Tibial artery (tissue), 4 donors: ENCODE measurements around the gene PWWP2A.
A peak's percentile ranks its signal among the peaks of the same experiment; 100 is the strongest.

Source experiments
- DNase-seq, 2 donors: peaks; one replicate each; pipeline ENCODE4 v3.0.0-alpha.2; 2019
- H3K27ac ChIP-seq, 2 donors: fragments of 200-600 bp; sonication (generic) in 1 of 2; 1 replicate in 1 of 2; 2 replicates in 1 of 2; pipeline ENCODE4 v1.5.1; 2018 to 2019; ENCODE audit warnings: mild to moderate bottlenecking in 1 of 2
- H3K27me3 ChIP-seq, 2 donors: fragments of 200-600 bp; sonication (generic) in 1 of 2; one replicate each; pipeline versions ENCODE4 v1.5.1 to v1.6.0; 2016 to 2019
- H3K36me3 ChIP-seq, 3 donors: fragments of 200-600 bp; sonication (generic) in 2 of 3; one replicate each; pipeline ENCODE4 v1.5.1; 2016 to 2019; ENCODE audit warnings: mild to moderate bottlenecking in 2 of 3
- H3K4me1 ChIP-seq, 4 donors: fragments of 200-600 bp; sonication (generic) in 2 of 4; 1 replicate in 3 of 4; 2 replicates in 1 of 4; pipeline ENCODE4 v1.5.1; 2016 to 2019
- H3K4me3 ChIP-seq, 2 donors: fragments of 200-600 bp; sonication (generic) in 1 of 2; 1 replicate in 1 of 2; 2 replicates in 1 of 2; pipeline ENCODE4 v1.5.1; 2018 to 2019; ENCODE audit warnings: mild to moderate bottlenecking in 2 of 2
- H3K9me3 ChIP-seq, 3 donors: fragments of 200-600 bp; sonication (generic) in 1 of 3; one replicate each; pipeline ENCODE4 v1.5.1; 2016 to 2019
- intact Hi-C: fragments of 100-400 bp; cut with DNase I; formaldehyde crosslinking; loops from one replicate; pipeline ENCODE4 v1.15.0; 2023; ENCODE audit warnings: low total_unique reads
- TF ChIP-seq, protein P1 (sequence below), 2 experiments: fragments of 200-600 bp in 1 of 2; fragments of 450-650 bp in 1 of 2; IDR thresholded peaks; one replicate each; pipeline ENCODE4 v1.5.1; 2017 to 2019; ENCODE audit warnings: antibody characterized with exemption in 2 of 2, mild to moderate bottlenecking in 1 of 2, moderate library complexity in 1 of 2

The PWWP2A gene

DNA sequence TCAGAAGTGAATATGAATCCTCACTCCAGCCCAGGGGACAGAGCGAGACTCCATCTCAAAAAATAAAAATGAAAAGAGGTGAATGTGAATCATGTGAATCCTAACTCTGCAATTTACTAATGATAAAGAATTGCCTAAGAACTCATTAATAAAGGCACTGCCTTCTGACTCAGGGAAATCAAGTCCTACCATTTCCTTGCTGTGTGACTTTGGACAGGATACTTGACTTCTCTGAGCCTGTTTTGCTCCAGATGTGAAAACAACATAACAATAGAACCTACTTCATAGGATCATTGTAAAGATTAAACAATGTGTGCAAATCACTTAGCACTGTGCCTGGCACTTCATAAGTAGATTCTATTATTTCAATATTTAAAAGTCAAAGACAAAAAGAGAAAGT lies 15.1 kb upstream of the PWWP2A start:
- Histone ChIP-seq H3K27ac (peak overlapping the region; percentile 71 to 81), H3K4me1 (peaks cover 0 to 25% (median 15%) of the 10 kb centered on the region in 4 donors), H3K27me3 (no peaks in the 10 kb centered on the region), H3K36me3 (no peaks in the 10 kb centered on the region), H3K9me3 (no peaks in the 10 kb centered on the region), H3K4me3 (no peak overlapping the region)
- intact Hi-C loops: no loop called here
- no peak for DNase-seq
- TF ChIP-seq, protein P1, sequence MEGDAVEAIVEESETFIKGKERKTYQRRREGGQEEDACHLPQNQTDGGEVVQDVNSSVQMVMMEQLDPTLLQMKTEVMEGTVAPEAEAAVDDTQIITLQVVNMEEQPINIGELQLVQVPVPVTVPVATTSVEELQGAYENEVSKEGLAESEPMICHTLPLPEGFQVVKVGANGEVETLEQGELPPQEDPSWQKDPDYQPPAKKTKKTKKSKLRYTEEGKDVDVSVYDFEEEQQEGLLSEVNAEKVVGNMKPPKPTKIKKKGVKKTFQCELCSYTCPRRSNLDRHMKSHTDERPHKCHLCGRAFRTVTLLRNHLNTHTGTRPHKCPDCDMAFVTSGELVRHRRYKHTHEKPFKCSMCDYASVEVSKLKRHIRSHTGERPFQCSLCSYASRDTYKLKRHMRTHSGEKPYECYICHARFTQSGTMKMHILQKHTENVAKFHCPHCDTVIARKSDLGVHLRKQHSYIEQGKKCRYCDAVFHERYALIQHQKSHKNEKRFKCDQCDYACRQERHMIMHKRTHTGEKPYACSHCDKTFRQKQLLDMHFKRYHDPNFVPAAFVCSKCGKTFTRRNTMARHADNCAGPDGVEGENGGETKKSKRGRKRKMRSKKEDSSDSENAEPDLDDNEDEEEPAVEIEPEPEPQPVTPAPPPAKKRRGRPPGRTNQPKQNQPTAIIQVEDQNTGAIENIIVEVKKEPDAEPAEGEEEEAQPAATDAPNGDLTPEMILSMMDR (IDR thresholded peaks at IDR 0.05): no peak

DNA sequence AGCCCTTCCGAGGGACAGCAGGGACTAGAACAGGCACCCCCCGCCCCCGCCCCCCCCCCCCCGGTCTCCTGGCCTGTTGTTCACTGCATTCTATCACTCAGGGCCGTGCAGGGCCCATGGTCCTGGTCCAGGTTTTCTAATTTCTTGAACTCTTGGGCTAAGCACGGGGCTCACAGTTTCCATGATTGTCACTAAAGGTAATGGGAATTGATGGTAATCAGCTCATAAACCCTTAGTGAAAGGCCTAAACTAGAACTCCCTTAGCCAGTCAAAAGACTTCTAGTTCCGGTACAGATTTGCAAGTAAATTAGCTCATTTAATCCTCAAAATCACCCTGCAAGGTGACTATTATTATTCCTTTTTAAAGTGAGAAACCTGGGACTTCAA lies 14.7 kb upstream of the PWWP2A start:
- DNase-seq: no peak
- Histone ChIP-seq H3K9me3 (no peaks in the 10 kb centered on the region), H3K4me3 (peak overlapping the region in 1 of 2 donors; percentile 21), H3K27me3 (no peaks in the 10 kb centered on the region), H3K36me3 (no peaks in the 10 kb centered on the region), H3K27ac (peak overlapping the region; percentile 71 to 81), H3K4me1 (peaks cover 0 to 25% (median 15%) of the 10 kb centered on the region in 4 donors)
- TF ChIP-seq, protein P1 (IDR thresholded peaks at IDR 0.05): no peak
- intact Hi-C loops: no loop called here

DNA sequence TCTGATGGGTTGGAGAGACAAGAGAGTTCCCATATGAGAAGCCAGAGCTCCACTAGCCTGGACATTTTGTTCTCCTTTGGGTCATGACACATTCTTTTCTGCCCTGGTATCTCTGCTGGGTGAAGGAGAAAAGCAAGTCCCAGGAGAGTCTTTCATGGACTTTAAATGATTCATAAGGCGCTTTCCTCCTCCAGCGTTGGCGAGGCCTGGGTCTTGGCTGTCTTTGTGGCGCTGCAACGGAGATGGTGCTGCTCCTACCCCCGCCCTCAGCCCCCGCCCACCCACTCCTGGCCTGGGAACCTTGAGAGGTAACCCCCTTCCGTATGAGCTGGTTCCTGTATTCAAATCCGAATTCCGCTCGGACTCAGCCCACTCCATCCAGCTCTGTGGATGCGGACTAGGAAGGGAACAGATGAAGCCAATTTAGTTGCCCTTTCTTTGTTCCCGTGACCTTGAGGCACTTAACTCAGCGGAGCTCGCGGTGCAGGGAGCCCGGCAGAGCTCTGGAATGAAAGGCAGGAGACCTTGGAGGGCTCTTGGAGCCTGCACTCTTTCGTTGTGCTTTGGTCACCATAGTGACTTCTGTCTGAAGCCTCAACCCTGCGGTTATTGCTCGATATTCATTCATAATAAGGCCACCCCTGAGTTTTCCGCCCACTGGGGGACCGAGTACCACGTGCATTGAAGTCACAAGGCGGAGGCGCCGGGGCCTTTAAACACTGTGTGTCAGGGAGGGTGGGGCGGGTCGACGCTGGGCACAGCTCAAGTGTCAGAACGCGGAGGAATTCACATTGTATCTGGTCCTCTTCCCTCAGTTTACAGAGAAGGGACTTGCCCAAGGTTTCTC lies 14.0 kb upstream of the PWWP2A start:
- peaks cover 0 to 25% (median 15%) of the 10 kb centered on the region in 4 donors for H3K4me1 ChIP-seq
- peak overlapping the region; percentile 71 to 81 for H3K27ac ChIP-seq

DNA sequence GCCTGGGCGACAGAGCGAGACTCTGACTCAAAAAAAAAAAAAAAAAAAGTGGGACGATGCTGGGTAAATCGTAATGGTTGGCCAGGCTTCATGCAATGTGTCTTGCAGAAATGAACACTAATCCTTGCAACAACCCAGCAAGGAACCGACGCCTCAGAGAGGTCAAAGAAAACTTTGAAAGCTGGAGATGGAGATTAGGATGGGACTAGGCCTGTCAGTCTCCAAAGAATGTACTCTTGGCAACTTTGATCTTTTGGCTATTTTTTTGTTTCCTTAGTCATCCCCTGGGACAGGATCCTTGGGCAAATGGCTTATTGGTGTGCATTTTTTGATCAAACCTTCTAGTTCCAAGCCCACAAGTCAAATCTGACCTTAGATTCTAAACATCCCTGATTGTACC lies 10.6 kb upstream of the PWWP2A start:
- Histone ChIP-seq H3K4me1 (peaks cover 0 to 25% (median 15%) of the 10 kb centered on the region in 4 donors), H3K27ac (no peak overlapping the region), H3K4me3 (no peak overlapping the region), H3K9me3 (no peaks in the 10 kb centered on the region), H3K27me3 (no peaks in the 10 kb centered on the region), H3K36me3 (no peaks in the 10 kb centered on the region)
- TF ChIP-seq, protein P1 (IDR thresholded peaks at IDR 0.05): no peak
- no peak for DNase-seq
- intact Hi-C loops: no loop called here

More for the DNA sequence above, 14.0 kb upstream of the PWWP2A start:
- Histone ChIP-seq H3K9me3 (no peaks in the 10 kb centered on the region), H3K27me3 (no peaks in the 10 kb centered on the region), H3K4me3 (peak overlapping the region; percentile 21), H3K36me3 (no peaks in the 10 kb centered on the region)
- TF ChIP-seq, protein P1 (IDR thresholded peaks at IDR 0.05): no peak
- DNase-seq: peak; percentile 70 to 77
- intact Hi-C loops: no loop called here

DNA sequence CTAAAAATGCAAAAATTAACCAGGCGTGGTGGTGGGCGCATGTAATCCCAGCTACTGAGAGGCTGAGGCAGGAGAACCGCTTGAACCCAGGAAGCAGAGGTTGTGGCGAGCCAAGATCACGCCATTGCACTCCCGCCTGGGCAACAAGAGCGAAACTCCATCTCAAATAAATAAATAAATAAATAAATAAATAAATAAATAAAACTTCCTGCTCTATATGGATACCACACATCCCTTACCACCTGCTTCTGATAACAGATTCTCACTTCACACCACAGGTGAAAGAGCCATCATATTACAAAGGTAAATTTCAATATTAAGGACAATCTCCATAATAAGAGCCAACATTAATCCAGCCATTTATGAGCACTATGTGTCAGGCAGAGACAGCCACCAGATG lies 9.4 kb upstream of the PWWP2A start:
- H3K27me3 ChIP-seq: no peaks in the 10 kb centered on the region
- no peaks in the 10 kb centered on the region for H3K9me3 ChIP-seq
- H3K36me3 ChIP-seq: no peaks in the 10 kb centered on the region
- intact Hi-C loops: no loop called here
- H3K27ac ChIP-seq: no peak overlapping the region
- DNase-seq: no peak
- H3K4me1 ChIP-seq: peaks cover 0 to 18% (median 12%) of the 10 kb centered on the region in 4 donors
- H3K4me3 ChIP-seq: no peak overlapping the region
- TF ChIP-seq, protein P1 (IDR thresholded peaks at IDR 0.05): no peak
